PC-9 (cell line): ENCODE data around the gene PRDM16. TPM values are rescaled to one million over a fixed set of nuclear protein-coding genes. Genes with fewer than 3 reads are reported as not detected.
A peak's percentile ranks its signal among the peaks of the same experiment; 100 is the strongest.

Experiments
- BruUV-seq: library from RNA; stranded (reverse); fragments of 400-500 nt; replicated peaks from 2 replicates; lab custom pipeline; 2021; lab: Mats Ljungman, UMichigan
- CTCF ChIA-PET: fragments of 300-600 bp; sonication (Branson Sonifier 250); formaldehyde crosslinking; loops from one replicate; lab custom pipeline; 2022; ENCODE audit warnings: antibody characterized with exemption; lab: Charles Lee
- POLR2A ChIA-PET: fragments of 300-600 bp; sonication (Branson Sonifier 250); formaldehyde crosslinking; loops from one replicate; lab custom pipeline; 2022; ENCODE audit warnings: antibody characterized with exemption; ENCODE audit not compliant: unreplicated experiment; lab: Charles Lee
- DNase-seq, 2 experiments: peaks; one replicate each; pipeline versions ENCODE4 v3.0.0 to v3.0.0-alpha.2; 2015 to 2022; ENCODE audit warnings: mixed read lengths in 1 of 2
- H2AFZ ChIP-seq: fragments of 200-600 bp; sonication (generic); 2 replicates; pipeline ENCODE4 v1.8.1; 2017; ENCODE audit warnings: antibody characterized with exemption
- H3F3A ChIP-seq: fragments of 200-600 bp; sonication (generic); 2 replicates; pipeline ENCODE4 v1.8.1; 2017; ENCODE audit warnings: antibody characterized with exemption, mild to moderate bottlenecking, low read depth; ENCODE audit not compliant: insufficient read depth
- H3K27ac ChIP-seq: fragments of 200-600 bp; sonication (generic); 2 replicates; pipeline ENCODE4 v1.6.1; 2016; ENCODE audit warnings: mixed run types
- H3K27me3 ChIP-seq: fragments of 200-600 bp; sonication (generic); 2 replicates; pipeline ENCODE4 v1.6.1; 2016; ENCODE audit warnings: low read depth, mixed run types; ENCODE audit not compliant: insufficient read depth
- H3K36me3 ChIP-seq: fragments of 200-600 bp; sonication (generic); 2 replicates; pipeline ENCODE4 v1.6.1; 2016; ENCODE audit warnings: low read depth, mixed run types
- H3K4me1 ChIP-seq: fragments of 200-600 bp; sonication (generic); replicated peaks from 2 replicates; pipeline ENCODE4 v1.6.1; 2016; ENCODE audit warnings: mixed run types; ENCODE audit not compliant: insufficient read depth
- H3K4me2 ChIP-seq: fragments of 200-600 bp; sonication (generic); 2 replicates; pipeline ENCODE4 v1.6.1; 2017; ENCODE audit warnings: mixed run types
- H3K4me3 ChIP-seq: fragments of 200-600 bp; sonication (generic); 2 replicates; pipeline ENCODE4 v1.6.1; 2016; ENCODE audit warnings: mixed run types
- H3K79me2 ChIP-seq: fragments of 200-600 bp; sonication (generic); 2 replicates; pipeline ENCODE4 v1.6.1; 2017; ENCODE audit warnings: low read depth, mixed run types
- H3K9me2 ChIP-seq: fragments of 200-600 bp; sonication (generic); 2 replicates; pipeline ENCODE4 v1.8.1; 2017; ENCODE audit warnings: mild to moderate bottlenecking; ENCODE audit not compliant: insufficient read depth
- H3K9me3 ChIP-seq: fragments of 200-600 bp; sonication (generic); 2 replicates; pipeline ENCODE4 v1.8.1; 2016; ENCODE audit warnings: low read depth; ENCODE audit not compliant: insufficient read depth
- H4K20me1 ChIP-seq: fragments of 200-600 bp; sonication (generic); 2 replicates; pipeline ENCODE4 v1.8.1; 2017; ENCODE audit not compliant: insufficient read depth
- EZH2 ChIP-seq: fragments of 200-600 bp; sonication (generic); IDR thresholded peaks from 2 replicates; pipeline ENCODE4 v1.8.0; 2017; ENCODE audit warnings: antibody characterized with exemption, low read depth
- intact Hi-C: fragments of 100-400 bp; cut with micrococcal nuclease; formaldehyde crosslinking; loops from one replicate; pipeline ENCODE4 v1.10.0; 2022; ENCODE audit not compliant: unreplicated experiment
- total RNA-seq: library from RNA; stranded (reverse); gene quantifications from 2 replicates; pipeline ENCODE4 v1.2.3, GENCODE V29; 2021
- TF ChIP-seq, protein P1 (sequence below): fragments of 200-600 bp; sonication (generic); conservative IDR thresholded peaks from 2 replicates; pipeline ENCODE4 v1.6.1; 2017; ENCODE audit warnings: mixed run types, antibody characterized with exemption, mild to moderate bottlenecking, moderate library complexity

PRDM16 gene
- total RNA-seq, 1 experiment from 2014 or later = not detected

DNA sequence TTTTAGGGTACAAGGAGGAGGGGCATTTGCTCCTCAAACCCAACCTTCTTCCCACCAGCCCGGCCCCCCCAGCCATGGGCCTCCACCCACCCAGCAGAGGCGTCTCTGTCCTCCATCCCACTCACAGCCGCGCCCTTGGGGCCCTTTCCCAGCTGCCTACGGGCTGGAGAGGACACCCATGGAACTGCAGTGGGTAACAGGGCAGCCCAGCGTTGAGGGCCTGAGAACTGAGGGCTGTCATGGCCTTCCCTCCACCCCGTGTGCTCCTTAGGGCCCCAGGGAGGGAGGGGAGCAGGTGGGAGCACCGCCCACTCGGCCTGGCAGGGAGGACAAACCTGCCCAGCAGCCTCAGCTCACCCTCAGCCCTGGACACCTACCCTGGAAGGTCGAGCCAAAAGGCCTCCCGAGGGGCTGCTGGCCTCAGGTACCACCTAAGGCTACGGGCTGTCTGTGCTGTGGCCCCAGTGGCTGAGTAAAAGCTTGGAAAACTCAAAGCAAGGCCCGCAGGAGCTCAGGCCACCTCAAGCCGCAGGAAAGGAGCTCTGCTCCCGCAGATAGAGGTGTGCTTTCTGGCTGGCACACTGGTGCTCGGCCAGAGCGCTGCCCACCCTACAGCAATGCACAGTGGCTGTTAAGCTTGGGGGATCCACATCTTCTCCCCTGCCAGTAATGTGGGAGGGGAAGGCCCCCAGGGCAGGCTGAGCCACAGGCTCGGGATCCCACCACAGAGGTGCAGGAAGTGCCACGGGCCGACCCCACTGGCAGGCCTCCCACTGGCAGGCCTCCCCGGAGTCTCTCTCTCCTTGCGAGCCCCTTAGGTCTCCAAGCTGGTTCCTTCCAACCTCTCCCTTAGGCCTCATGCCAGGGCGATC lies 383.2 kb downstream of the PRDM16 start:
- H3K9me3 ChIP-seq = no peaks in the 10 kb centered on the region; the same call in 1 of the 2 replicates
- ChIA-PET CTCF (interaction anchor here (0.6 to 1.7 kb wide), 14 partner anchors 19 to 448 kb away, joined by 3 to 23 read pairs (median 6); partner anchors contain the start of genes C1orf174, CEP104 and DFFB), POLR2A (no interaction called here)
- BruUV-seq = no TSS peak
- no peaks in the 10 kb centered on the region for H3K36me3 ChIP-seq
- no peaks in the 10 kb centered on the region for H4K20me1 ChIP-seq
- no peaks in the 10 kb centered on the region for H3K9me2 ChIP-seq
- intact Hi-C loops = loop anchor here (2.0 to 5.0 kb wide), 3 partner anchors 31 to 449 kb away; partner anchors contain the start of genes C1orf174 and LRRC47
- H3K79me2 ChIP-seq = 0 out of 2 replicates have a peak, but pooled peaks cover 9% of the 10 kb centered on the region
- TF ChIP-seq EZH2 = no peak
- TF ChIP-seq, protein P1, sequence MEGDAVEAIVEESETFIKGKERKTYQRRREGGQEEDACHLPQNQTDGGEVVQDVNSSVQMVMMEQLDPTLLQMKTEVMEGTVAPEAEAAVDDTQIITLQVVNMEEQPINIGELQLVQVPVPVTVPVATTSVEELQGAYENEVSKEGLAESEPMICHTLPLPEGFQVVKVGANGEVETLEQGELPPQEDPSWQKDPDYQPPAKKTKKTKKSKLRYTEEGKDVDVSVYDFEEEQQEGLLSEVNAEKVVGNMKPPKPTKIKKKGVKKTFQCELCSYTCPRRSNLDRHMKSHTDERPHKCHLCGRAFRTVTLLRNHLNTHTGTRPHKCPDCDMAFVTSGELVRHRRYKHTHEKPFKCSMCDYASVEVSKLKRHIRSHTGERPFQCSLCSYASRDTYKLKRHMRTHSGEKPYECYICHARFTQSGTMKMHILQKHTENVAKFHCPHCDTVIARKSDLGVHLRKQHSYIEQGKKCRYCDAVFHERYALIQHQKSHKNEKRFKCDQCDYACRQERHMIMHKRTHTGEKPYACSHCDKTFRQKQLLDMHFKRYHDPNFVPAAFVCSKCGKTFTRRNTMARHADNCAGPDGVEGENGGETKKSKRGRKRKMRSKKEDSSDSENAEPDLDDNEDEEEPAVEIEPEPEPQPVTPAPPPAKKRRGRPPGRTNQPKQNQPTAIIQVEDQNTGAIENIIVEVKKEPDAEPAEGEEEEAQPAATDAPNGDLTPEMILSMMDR = no peak
- DNase-seq = no peak
- H3K27ac ChIP-seq = no peak overlapping the region
- no peak overlapping the region for H3K4me2 ChIP-seq
- H3F3A ChIP-seq = peaks cover 9% of the 10 kb centered on the region; the same call in 1 of the 2 replicates
- no peak overlapping the region for H2AFZ ChIP-seq
- H3K27me3 ChIP-seq = peaks cover 30% of the 10 kb centered on the region
- H3K4me1 ChIP-seq = peaks cover 10% of the 10 kb centered on the region
- no peak overlapping the region for H3K4me3 ChIP-seq

- Histone ChIP-seq H3K36me3 (no peaks in the 10 kb centered on the region), H3K79me2 (0 out of 2 replicates have a peak, but pooled peaks cover 9% of the 10 kb centered on the region), H3K27ac (no peak overlapping the region), H3K4me1 (peaks cover 10% of the 10 kb centered on the region), H3K9me2 (no peaks in the 10 kb centered on the region), H3K27me3 (peaks cover 27% of the 10 kb centered on the region), H2AFZ (no peak overlapping the region), H3F3A (peaks cover 9% of the 10 kb centered on the region; the same call in 1 of the 2 replicates), H3K4me3 (no peak overlapping the region), H3K4me2 (0 out of 2 replicates have a peak overlapping the region, but pooled peaks have one; percentile 26), H4K20me1 (no peaks in the 10 kb centered on the region), H3K9me3 (no peaks in the 10 kb centered on the region; the same call in 1 of the 2 replicates)
- DNase-seq = no peak
- TF ChIP-seq, protein P1 = no peak
- TF ChIP-seq EZH2 = no peak
- ChIA-PET CTCF (interaction anchor here (0.6 to 1.7 kb wide), 17 partner anchors 19 to 447 kb away, joined by 3 to 23 read pairs (median 5); partner anchors contain the start of genes C1orf174, CEP104 and DFFB), POLR2A (interaction anchor here (0.7 kb wide), 1 partner anchor 29 kb away, joined by 4 read pairs; no protein-coding TSS in a partner anchor)
- no TSS peak for BruUV-seq
- intact Hi-C loops = loop anchor here (1.0 to 5.0 kb wide), 5 partner anchors 30 to 448 kb away; partner anchors contain the start of genes C1orf174 and LRRC47
Measured at GRCh38 chr1:3452866-3453175, 383.8 kb downstream of the PRDM16 start.

DNA sequence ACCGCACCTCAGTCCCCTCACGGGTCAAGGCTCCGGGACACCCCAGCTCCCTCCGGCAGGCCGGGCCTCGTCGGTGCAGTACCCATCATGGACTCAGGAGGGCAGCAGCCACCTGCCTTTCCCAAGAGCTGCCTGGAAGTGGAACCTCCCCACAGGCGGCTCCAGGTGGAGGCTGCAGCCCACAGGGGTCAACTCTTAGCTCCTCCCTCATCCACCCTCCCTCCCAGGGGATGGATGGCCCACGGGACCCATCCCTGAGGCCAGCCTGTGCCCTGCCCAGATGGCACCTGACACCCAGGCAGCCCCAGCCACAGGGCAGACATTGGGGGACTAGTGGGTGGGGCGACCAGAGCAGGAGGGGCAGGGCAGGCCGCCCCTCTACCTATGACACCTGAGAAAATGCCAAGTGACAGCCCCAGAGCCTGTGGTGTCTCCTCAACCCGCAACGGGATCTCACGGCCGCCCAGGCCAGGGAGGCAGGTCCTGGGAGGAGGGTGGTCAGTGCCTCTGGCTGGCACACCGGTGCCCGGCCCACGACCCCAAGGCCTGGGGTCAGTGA lies 384.3 kb downstream of the PRDM16 start:
- H3F3A ChIP-seq = peaks cover 10% of the 10 kb centered on the region; the same call in 1 of the 2 replicates
- H4K20me1 ChIP-seq = no peaks in the 10 kb centered on the region
- H3K36me3 ChIP-seq = no peaks in the 10 kb centered on the region
- POLR2A ChIA-PET = interaction anchor here (0.7 kb wide), 1 partner anchor 28 kb away, joined by 4 read pairs; no protein-coding TSS in a partner anchor
- H3K4me1 ChIP-seq = peaks cover 10% of the 10 kb centered on the region
- TF ChIP-seq, protein P1 = peak; percentile 92
- TF ChIP-seq EZH2 = no peak
- H3K4me2 ChIP-seq = peak overlapping the region; percentile 76; the same call in 1 of the 2 replicates
- BruUV-seq = no TSS peak
- peaks cover 24% of the 10 kb centered on the region for H3K27me3 ChIP-seq
- peak; percentile 50 to 85 for DNase-seq
- H2AFZ ChIP-seq = no peak overlapping the region
- intact Hi-C loops = loop anchor here (1.0 to 5.0 kb wide), 5 partner anchors 30 to 448 kb away; partner anchors contain the start of genes C1orf174 and LRRC47
- H3K79me2 ChIP-seq = 0 out of 2 replicates have a peak, but pooled peaks cover 9% of the 10 kb centered on the region
- no peak overlapping the region for H3K27ac ChIP-seq
- no peaks in the 10 kb centered on the region for H3K9me3 ChIP-seq
- CTCF ChIA-PET = interaction anchor here (0.6 to 1.7 kb wide), 19 partner anchors 18 to 1553 kb away, joined by 3 to 23 read pairs (median 5); partner anchors contain the start of genes C1orf174, CEP104 and DFFB
- H3K4me3 ChIP-seq = no peak overlapping the region
- no peaks in the 10 kb centered on the region for H3K9me2 ChIP-seq
